Measurements from ENCODE around the gene LRRC56. TPM values are rescaled to one million over a fixed set of nuclear protein-coding genes. Genes with fewer than 3 reads are reported as not detected.

LRRC56 gene
- total and polyA plus RNA-seq, 9 of the 15 experiments (the other 6 are each of a cell fraction or from before 2014, with no cell fraction given) = 0.03 to 4.5 (median 1.0) TPM; not detected in 1

DNA sequence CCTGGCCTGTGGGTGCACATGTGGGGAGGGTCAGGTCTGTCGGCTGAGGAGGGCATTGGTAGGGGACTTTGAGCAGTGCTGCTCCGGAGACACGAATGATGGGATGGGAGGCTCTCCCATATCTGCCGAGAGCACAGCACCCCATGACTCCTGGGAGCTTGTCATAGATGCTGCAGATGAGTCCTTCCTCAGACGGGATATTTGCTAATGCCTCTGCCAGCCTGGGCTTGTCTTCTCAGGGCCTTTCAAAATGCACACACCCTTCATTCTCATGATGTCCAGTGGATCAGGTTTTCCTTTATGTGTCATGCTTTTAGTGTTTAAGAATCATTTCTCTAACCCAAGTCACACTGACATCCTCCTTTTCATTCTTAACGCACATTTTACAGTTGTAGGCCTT, 22.2 kb upstream of the LRRC56 start:
- in situ Hi-C loops (cut with MboI) = loop anchor here (5.0 kb wide), 1 partner anchor 318 kb away; a partner anchor contains a TSS
- ChIA-PET POLR2A (no interaction called here), CTCF (ENCODE audit: low intra/inter-chr PET ratio) (no interaction called here)
- 91% methylated on average over 6 of the region's 6 CpGs for WGBS (ENCODE audit: insufficient coverage, low coverage, missing lambda C conversion rate)
- no peak for DNase-seq (ENCODE audit: extremely low read depth in 1 of 4, low spot score in 3 of 4)
- H3K36me3 ChIP-seq (ENCODE audit: control insufficient read depth, insufficient read depth, low read length) = peaks cover 29% of the 10 kb centered on the region; the same call in 2 of the 3 replicates
- intact Hi-C loops (cut with micrococcal nuclease) = loop anchor here (5.0 kb wide), 1 partner anchor 73 kb away; the partner anchor contains the start of gene ANO9
- peaks cover 4% of the 10 kb centered on the region for H3K9me3 ChIP-seq (replicated peaks; ENCODE audit: control insufficient read depth, insufficient read depth, low read depth, low read length)
- no peaks in the 10 kb centered on the region for H4K20me1 ChIP-seq (replicated peaks; ENCODE audit: control insufficient read depth, insufficient read depth, low read length)
- FAIRE-seq = no peak
- no peak for ATAC-seq
- no peaks in the 10 kb centered on the region for H3K79me2 ChIP-seq (ENCODE audit: control insufficient read depth, insufficient read depth, low read length)
- H3K27me3 ChIP-seq (ENCODE audit: control insufficient read depth in 2 of 2, insufficient read depth in 2 of 2, low read length in 2 of 2) = no peaks in the 10 kb centered on the region
- no peaks in the 10 kb centered on the region for H3K9me1 ChIP-seq (ENCODE audit: control insufficient read depth, insufficient read depth, low read length)
- no peak overlapping the region for H2AFZ ChIP-seq (ENCODE audit: low read depth, low read length)
- no peak overlapping the region for H3K4me2 ChIP-seq (ENCODE audit: insufficient read depth, low read length)
- H3K27ac ChIP-seq (ENCODE audit: extremely low read depth, low read depth, low read length) = no peak overlapping the region
- no peak overlapping the region for H3K9ac ChIP-seq (ENCODE audit: insufficient read depth in 1 of 2, low read depth in 2 of 2, low read length in 2 of 2)
- H3K4me1 ChIP-seq (replicated peaks in 1 of 2; ENCODE audit: control insufficient read depth in 2 of 2, insufficient read depth in 2 of 2, low read length in 2 of 2) = peaks cover 0 to 12% of the 10 kb centered on the region in 2 experiments; a peak in 3 of 5 replicates
- TF ChIP-seq, protein P1, sequence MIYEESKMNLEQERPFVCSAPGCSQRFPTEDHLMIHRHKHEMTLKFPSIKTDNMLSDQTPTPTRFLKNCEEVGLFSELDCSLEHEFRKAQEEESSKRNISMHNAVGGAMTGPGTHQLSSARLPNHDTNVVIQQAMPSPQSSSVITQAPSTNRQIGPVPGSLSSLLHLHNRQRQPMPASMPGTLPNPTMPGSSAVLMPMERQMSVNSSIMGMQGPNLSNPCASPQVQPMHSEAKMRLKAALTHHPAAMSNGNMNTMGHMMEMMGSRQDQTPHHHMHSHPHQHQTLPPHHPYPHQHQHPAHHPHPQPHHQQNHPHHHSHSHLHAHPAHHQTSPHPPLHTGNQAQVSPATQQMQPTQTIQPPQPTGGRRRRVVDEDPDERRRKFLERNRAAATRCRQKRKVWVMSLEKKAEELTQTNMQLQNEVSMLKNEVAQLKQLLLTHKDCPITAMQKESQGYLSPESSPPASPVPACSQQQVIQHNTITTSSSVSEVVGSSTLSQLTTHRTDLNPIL (CRISPR knock-in tag; IDR thresholded peaks at IDR 0.05) = no peak
- no peak for TF ChIP-seq TEAD1 (CRISPR knock-in tag; IDR thresholded peaks at IDR 0.05)
- no peak for TF ChIP-seq YBX1 (IDR thresholded peaks at IDR 0.05)
- TF ChIP-seq NFE2L1 (tag; IDR thresholded peaks at IDR 0.05; ENCODE audit: borderline replicate concordance, low read depth) = no peak
- no peak for TF ChIP-seq POLR2A (conservative IDR thresholded peaks at IDR 0.05)
- TF ChIP-seq TAL1 (IDR thresholded peaks at IDR 0.05) = no peak
- TF ChIP-seq, protein P2, sequence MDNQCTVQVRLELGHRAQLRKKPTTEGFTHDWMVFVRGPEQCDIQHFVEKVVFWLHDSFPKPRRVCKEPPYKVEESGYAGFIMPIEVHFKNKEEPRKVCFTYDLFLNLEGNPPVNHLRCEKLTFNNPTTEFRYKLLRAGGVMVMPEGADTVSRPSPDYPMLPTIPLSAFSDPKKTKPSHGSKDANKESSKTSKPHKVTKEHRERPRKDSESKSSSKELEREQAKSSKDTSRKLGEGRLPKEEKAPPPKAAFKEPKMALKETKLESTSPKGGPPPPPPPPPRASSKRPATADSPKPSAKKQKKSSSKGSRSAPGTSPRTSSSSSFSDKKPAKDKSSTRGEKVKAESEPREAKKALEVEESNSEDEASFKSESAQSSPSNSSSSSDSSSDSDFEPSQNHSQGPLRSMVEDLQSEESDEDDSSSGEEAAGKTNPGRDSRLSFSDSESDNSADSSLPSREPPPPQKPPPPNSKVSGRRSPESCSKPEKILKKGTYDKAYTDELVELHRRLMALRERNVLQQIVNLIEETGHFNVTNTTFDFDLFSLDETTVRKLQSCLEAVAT (IDR thresholded peaks at IDR 0.05) = no peak
- TF ChIP-seq, protein P3, sequence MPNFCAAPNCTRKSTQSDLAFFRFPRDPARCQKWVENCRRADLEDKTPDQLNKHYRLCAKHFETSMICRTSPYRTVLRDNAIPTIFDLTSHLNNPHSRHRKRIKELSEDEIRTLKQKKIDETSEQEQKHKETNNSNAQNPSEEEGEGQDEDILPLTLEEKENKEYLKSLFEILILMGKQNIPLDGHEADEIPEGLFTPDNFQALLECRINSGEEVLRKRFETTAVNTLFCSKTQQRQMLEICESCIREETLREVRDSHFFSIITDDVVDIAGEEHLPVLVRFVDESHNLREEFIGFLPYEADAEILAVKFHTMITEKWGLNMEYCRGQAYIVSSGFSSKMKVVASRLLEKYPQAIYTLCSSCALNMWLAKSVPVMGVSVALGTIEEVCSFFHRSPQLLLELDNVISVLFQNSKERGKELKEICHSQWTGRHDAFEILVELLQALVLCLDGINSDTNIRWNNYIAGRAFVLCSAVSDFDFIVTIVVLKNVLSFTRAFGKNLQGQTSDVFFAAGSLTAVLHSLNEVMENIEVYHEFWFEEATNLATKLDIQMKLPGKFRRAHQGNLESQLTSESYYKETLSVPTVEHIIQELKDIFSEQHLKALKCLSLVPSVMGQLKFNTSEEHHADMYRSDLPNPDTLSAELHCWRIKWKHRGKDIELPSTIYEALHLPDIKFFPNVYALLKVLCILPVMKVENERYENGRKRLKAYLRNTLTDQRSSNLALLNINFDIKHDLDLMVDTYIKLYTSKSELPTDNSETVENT (CRISPR knock-in tag; IDR thresholded peaks at IDR 0.05) = no peak
- no peak for TF ChIP-seq KDM4B (IDR thresholded peaks at IDR 0.05; ENCODE audit: borderline replicate concordance in 2 of 2, low read depth in 1 of 2)
- no peak for TF ChIP-seq HDAC1 (IDR thresholded peaks at IDR 0.05)
- TF ChIP-seq BRCA1 (IDR thresholded peaks at IDR 0.05) = no peak
- no peak for TF ChIP-seq BRCA1 (CRISPR knock-in tag; IDR thresholded peaks at IDR 0.05)
- no peak for TF ChIP-seq ZNF584 (CRISPR knock-in tag; IDR thresholded peaks at IDR 0.05; ENCODE audit: low read depth)
- TF ChIP-seq L3MBTL2 (IDR thresholded peaks at IDR 0.05) = no peak
- TF ChIP-seq KLF6 (CRISPR knock-in tag; IDR thresholded peaks at IDR 0.05; ENCODE audit: borderline replicate concordance) = no peak
- no peak for TF ChIP-seq HNRNPK (IDR thresholded peaks at IDR 0.05; ENCODE audit: low read depth, low read length, poor library complexity, severe bottlenecking)
- no peak overlapping the region for H3K4me3 ChIP-seq
- BruUV-seq (replicated peaks) = no TSS peak
